ENCODE data around the gene DPPA4.

DNA sequence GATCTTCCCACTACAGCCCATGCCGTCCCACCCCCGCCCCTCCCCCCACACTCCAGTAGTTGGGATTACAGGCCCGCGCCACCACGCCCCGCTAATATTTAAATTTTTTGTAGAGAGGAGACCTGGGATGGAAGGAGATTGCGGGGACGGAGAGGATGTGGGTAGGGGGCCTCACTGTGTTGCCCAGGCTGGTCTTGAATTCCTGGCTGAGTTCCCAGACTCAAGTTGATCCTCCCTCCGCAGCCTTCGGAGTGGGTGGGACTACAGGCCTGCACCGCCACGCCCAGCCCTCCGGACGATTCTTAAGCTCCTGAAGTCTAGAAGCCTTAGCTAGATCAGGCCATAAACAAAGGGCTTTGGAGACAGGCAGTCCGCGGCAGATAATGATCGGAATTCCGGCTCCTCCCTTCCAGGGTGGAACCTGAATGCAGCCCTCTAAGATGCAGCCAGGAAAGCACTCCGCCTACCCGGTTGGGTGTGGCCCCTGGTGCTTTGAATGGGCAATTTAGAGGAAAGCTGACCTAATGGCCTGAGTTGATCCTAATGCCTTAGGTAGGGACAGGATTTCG is 21.1 kb downstream of the DPPA4 start, which contains the start of gene DPPA2:
- TF ChIP-seq POLR2A (IDR thresholded peaks at IDR 0.05) (no peak), CTCF (IDR thresholded peaks at IDR 0.05) (no peak)
